ENCODE data around the gene C4orf54. TPM values are rescaled to one million over a fixed set of nuclear protein-coding genes. Genes with fewer than 3 reads are reported as not detected.

C4orf54 gene
- total RNA-seq, 2 experiments from 2014 or later, result not detected

GRCh38 chr4:99658666-99659065, 1.0 kb upstream of the C4orf54 start:
- no peak for DNase-seq (ENCODE audit: low spot score)
- Histone ChIP-seq H3K9me2 (ENCODE audit: insufficient read depth, low read length) (no peaks in the 10 kb centered on the region), H3K36me3 (ENCODE audit: insufficient read depth, low read length) (no peaks in the 10 kb centered on the region), H3K27ac (ENCODE audit: low read depth, low read length, poor library complexity, severe bottlenecking) (no peak overlapping the region), H3K9me3 (ENCODE audit: low read length) (no peaks in the 10 kb centered on the region), H4K20me1 (ENCODE audit: insufficient read depth, low read length) (no peaks in the 10 kb centered on the region), H3K4me1 (ENCODE audit: insufficient read depth, low read length, poor library complexity, severe bottlenecking) (no peaks in the 10 kb centered on the region), H3K4me2 (ENCODE audit: low read length) (no peak overlapping the region), H2AFZ (ENCODE audit: low read length) (no peak overlapping the region), H3K4me3 (ENCODE audit: low read depth, low read length, poor library complexity, severe bottlenecking) (no peak overlapping the region), H3K79me2 (ENCODE audit: insufficient read depth, low read depth, low read length) (no peaks in the 10 kb centered on the region)
- TF ChIP-seq EZH2phosphoT487 (IDR thresholded peaks at IDR 0.05; ENCODE audit: borderline replicate concordance, low read depth, low read length), result no peak
- TF ChIP-seq CTCF (conservative IDR thresholded peaks at IDR 0.05; ENCODE audit: low read length), result no peak
- CTCF ChIA-PET (ENCODE audit: unreplicated experiment), result no interaction called here
- intact Hi-C loops (cut with micrococcal nuclease; ENCODE audit: unreplicated experiment), result no loop called here
- POLR2A ChIA-PET, result no interaction called here
- BruUV-seq (replicated peaks), result no TSS peak

GRCh38 chr4:99655308-99656081, 2.1 kb downstream of the C4orf54 start:
- no peak for TF ChIP-seq EZH2phosphoT487 (IDR thresholded peaks at IDR 0.05; ENCODE audit: borderline replicate concordance, low read depth, low read length)
- no peak for TF ChIP-seq CTCF (conservative IDR thresholded peaks at IDR 0.05; ENCODE audit: low read length)
- H3K79me2 ChIP-seq (ENCODE audit: insufficient read depth, low read depth, low read length), result no peaks in the 10 kb centered on the region
- no TSS peak for BruUV-seq (replicated peaks)
- no peak overlapping the region for H3K4me2 ChIP-seq (ENCODE audit: low read length)
- intact Hi-C loops (cut with micrococcal nuclease; ENCODE audit: unreplicated experiment), result no loop called here
- no peak overlapping the region for H3K4me3 ChIP-seq (ENCODE audit: low read depth, low read length, poor library complexity, severe bottlenecking)
- H3K9me2 ChIP-seq (ENCODE audit: insufficient read depth, low read length), result no peaks in the 10 kb centered on the region
- H3K27ac ChIP-seq (ENCODE audit: low read depth, low read length, poor library complexity, severe bottlenecking), result no peak overlapping the region
- POLR2A ChIA-PET, result no interaction called here
- H4K20me1 ChIP-seq (ENCODE audit: insufficient read depth, low read length), result no peaks in the 10 kb centered on the region
- DNase-seq (ENCODE audit: low spot score), result no peak
- H3K4me1 ChIP-seq (ENCODE audit: insufficient read depth, low read length, poor library complexity, severe bottlenecking), result no peaks in the 10 kb centered on the region
- H3K36me3 ChIP-seq (ENCODE audit: insufficient read depth, low read length), result no peaks in the 10 kb centered on the region
- H2AFZ ChIP-seq (ENCODE audit: low read length), result no peak overlapping the region
- CTCF ChIA-PET (ENCODE audit: unreplicated experiment), result no interaction called here
- H3K9me3 ChIP-seq (ENCODE audit: low read length), result no peaks in the 10 kb centered on the region

GRCh38 chr4:99654361-99654761, 3.3 kb downstream of the C4orf54 start:
- intact Hi-C loops (cut with micrococcal nuclease; ENCODE audit: unreplicated experiment), result no loop called here
- no peaks in the 10 kb centered on the region for H3K79me2 ChIP-seq (ENCODE audit: insufficient read depth, low read depth, low read length)
- no peak overlapping the region for H3K4me3 ChIP-seq (ENCODE audit: low read depth, low read length, poor library complexity, severe bottlenecking)
- H3K4me1 ChIP-seq (ENCODE audit: insufficient read depth, low read length, poor library complexity, severe bottlenecking), result no peaks in the 10 kb centered on the region
- H2AFZ ChIP-seq (ENCODE audit: low read length), result no peak overlapping the region
- no peaks in the 10 kb centered on the region for H3K36me3 ChIP-seq (ENCODE audit: insufficient read depth, low read length)
- CTCF ChIA-PET (ENCODE audit: unreplicated experiment), result no interaction called here
- no peaks in the 10 kb centered on the region for H4K20me1 ChIP-seq (ENCODE audit: insufficient read depth, low read length)
- no TSS peak for BruUV-seq (replicated peaks)
- POLR2A ChIA-PET, result no interaction called here
- no peak for DNase-seq (ENCODE audit: low spot score)
- no peak overlapping the region for H3K4me2 ChIP-seq (ENCODE audit: low read length)
- TF ChIP-seq CTCF (conservative IDR thresholded peaks at IDR 0.05; ENCODE audit: low read length), result no peak
- no peak for TF ChIP-seq EZH2phosphoT487 (IDR thresholded peaks at IDR 0.05; ENCODE audit: borderline replicate concordance, low read depth, low read length)
- H3K9me3 ChIP-seq (ENCODE audit: low read length), result no peaks in the 10 kb centered on the region
- H3K9me2 ChIP-seq (ENCODE audit: insufficient read depth, low read length), result no peaks in the 10 kb centered on the region
- H3K27ac ChIP-seq (ENCODE audit: low read depth, low read length, poor library complexity, severe bottlenecking), result no peak overlapping the region

All from OCI-LY7 (cell line).